ENCODE measurements around the gene SPACA7. TPM values are rescaled to one million over a fixed set of nuclear protein-coding genes. Genes with fewer than 3 reads are reported as not detected.

Gene SPACA7
- total RNA-seq, 1 experiment from 2014 or later = not detected

DNA sequence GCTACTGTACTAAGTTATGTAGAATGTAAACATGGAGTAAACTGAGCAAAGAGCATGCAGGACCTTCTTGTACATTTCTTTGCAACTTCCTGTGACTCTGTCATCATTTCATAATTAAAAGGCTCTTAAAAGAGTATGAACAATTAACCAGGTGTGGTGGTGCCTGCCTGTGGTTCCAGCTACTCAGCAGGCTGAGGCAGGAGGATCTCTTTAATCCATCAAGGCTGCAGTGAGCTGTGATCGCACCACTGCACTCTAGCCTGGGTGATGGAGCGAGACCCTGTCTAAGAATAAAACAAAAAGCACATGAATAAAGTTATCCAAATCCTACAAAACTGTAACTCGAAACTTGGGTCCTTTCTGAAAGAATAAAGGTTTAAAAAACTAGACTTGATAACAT, 5.8 kb upstream of the SPACA7 start (continued):
- no peak for TF ChIP-seq ZFX (IDR thresholded peaks at IDR 0.05)
- no peak for TF ChIP-seq TCF7L2 (IDR thresholded peaks at IDR 0.05; ENCODE audit: borderline replicate concordance, extremely low read depth, insufficient read depth, insufficient read length)

DNA sequence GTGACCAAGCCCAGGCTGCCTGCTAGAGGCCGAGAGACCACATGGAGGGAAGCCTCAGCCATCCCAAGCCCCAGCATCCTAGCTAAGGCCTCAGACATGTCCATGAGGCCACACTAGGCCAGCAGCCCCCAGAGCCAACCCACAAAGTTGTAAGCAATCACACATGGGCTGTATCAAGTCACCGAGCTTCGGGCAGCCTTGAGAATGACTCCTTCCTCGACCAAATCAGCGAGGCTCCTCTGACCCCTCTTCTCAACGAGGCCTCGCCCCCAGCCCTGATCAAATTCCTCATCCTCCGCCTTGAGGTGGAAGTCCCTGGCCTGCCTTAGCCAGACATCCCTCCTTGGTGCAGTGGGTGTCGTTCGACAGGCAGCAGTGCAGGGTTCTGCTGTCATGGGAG, 1.9 kb upstream of the SPACA7 start:
- Histone ChIP-seq H3K4me1 (ENCODE audit: control insufficient read depth in 1 of 2, insufficient read depth in 2 of 2, low read length in 2 of 2) (no peaks in the 10 kb centered on the region), H4K20me1 (ENCODE audit: insufficient read depth) (no peaks in the 10 kb centered on the region), H3K9ac (ENCODE audit: low read length) (no peak overlapping the region), H3K9me3 (ENCODE audit: control insufficient read depth in 1 of 2, insufficient read depth in 1 of 2, low read depth in 1 of 2, low read length in 2 of 2) (no peaks in the 10 kb centered on the region), H3K4me2 (ENCODE audit: low read length) (no peak overlapping the region), H3K27ac (ENCODE audit: low read depth, low read length) (no peak overlapping the region), H3K27me3 (ENCODE audit: insufficient read depth, low read length) (peaks cover 24% of the 10 kb centered on the region), H3K79me2 (ENCODE audit: insufficient read depth, low read length) (no peaks in the 10 kb centered on the region), H3K36me3 (ENCODE audit: control insufficient read depth in 1 of 2, insufficient read depth in 2 of 2, low read length in 2 of 2) (no peaks in the 10 kb centered on the region), H3K9me2 (ENCODE audit: insufficient read depth) (no peaks in the 10 kb centered on the region), H2AFZ (ENCODE audit: low read depth, low read length, poor library complexity, severe bottlenecking) (no peak overlapping the region), H3K4me3 (replicated peaks in 1 of 2; ENCODE audit: low read depth in 1 of 2, low read length in 2 of 2) (no peak overlapping the region)
- BruUV-seq (replicated peaks) = no TSS peak
- POLR2A ChIA-PET = no interaction called here
- intact Hi-C loops (cut with micrococcal nuclease) = no loop called here
- TF ChIP-seq MAX (IDR thresholded peaks at IDR 0.05) = no peak
- DNase-seq (ENCODE audit: low read depth, low spot score) (no peak), ATAC-seq (no peak)
- CTCF ChIA-PET = no interaction called here
- RAD21 ChIA-PET (ENCODE audit: low non-redundant PET in 1 of 2, low total read pairs in 2 of 2, uncharacterized antibody in 2 of 2, unreplicated experiment in 2 of 2) = no interaction called here

- ATAC-seq (no peak), DNase-seq (ENCODE audit: low read depth, low spot score) (no peak)
- H3K79me2 ChIP-seq (ENCODE audit: insufficient read depth, low read length) = no peaks in the 10 kb centered on the region
- H3K9me2 ChIP-seq (ENCODE audit: insufficient read depth) = no peaks in the 10 kb centered on the region
- H3K27me3 ChIP-seq (ENCODE audit: insufficient read depth, low read length) = no peaks in the 10 kb centered on the region
- ChIA-PET CTCF (no interaction called here), RAD21 (ENCODE audit: low non-redundant PET in 1 of 2, low total read pairs in 2 of 2, uncharacterized antibody in 2 of 2, unreplicated experiment in 2 of 2) (no interaction called here), POLR2A (no interaction called here)
- H3K9me3 ChIP-seq (ENCODE audit: control insufficient read depth in 1 of 2, insufficient read depth in 1 of 2, low read depth in 1 of 2, low read length in 2 of 2) = no peaks in the 10 kb centered on the region
- H3K27ac ChIP-seq (ENCODE audit: low read depth, low read length) = no peak overlapping the region
- H2AFZ ChIP-seq (ENCODE audit: low read depth, low read length, poor library complexity, severe bottlenecking) = no peak overlapping the region
- H3K9ac ChIP-seq (ENCODE audit: low read length) = no peak overlapping the region
- no peaks in the 10 kb centered on the region; a peak in 1 of 4 replicates for H3K4me1 ChIP-seq (ENCODE audit: control insufficient read depth in 1 of 2, insufficient read depth in 2 of 2, low read length in 2 of 2)
- no TSS peak for BruUV-seq (replicated peaks)
- no peaks in the 10 kb centered on the region for H3K36me3 ChIP-seq (ENCODE audit: control insufficient read depth in 1 of 2, insufficient read depth in 2 of 2, low read length in 2 of 2)
- no peak overlapping the region for H3K4me3 ChIP-seq (replicated peaks in 1 of 2; ENCODE audit: low read depth in 1 of 2, low read length in 2 of 2)
- no peaks in the 10 kb centered on the region for H4K20me1 ChIP-seq (ENCODE audit: insufficient read depth)
- H3K4me2 ChIP-seq (ENCODE audit: low read length) = no peak overlapping the region
- intact Hi-C loops (cut with micrococcal nuclease) = no loop called here
- TF ChIP-seq SIN3A (IDR thresholded peaks at IDR 0.05; ENCODE audit: low read depth) = no peak
- TF ChIP-seq POLR2AphosphoS5 (IDR thresholded peaks at IDR 0.05; ENCODE audit: low read depth, low read length) = no peak
- TF ChIP-seq EZH2 (IDR thresholded peaks at IDR 0.05) = no peak
- TF ChIP-seq FOSL1 (IDR thresholded peaks at IDR 0.05; ENCODE audit: low read depth) = no peak
- TF ChIP-seq CTCF (IDR thresholded peaks at IDR 0.05 in 2 of 3, conservative IDR thresholded peaks at IDR 0.05 in 1 of 3; ENCODE audit: borderline replicate concordance in 1 of 3, insufficient read depth in 1 of 3, low read depth in 2 of 3, low read length in 2 of 3) = no peak
- TF ChIP-seq JUND (IDR thresholded peaks at IDR 0.05) = no peak
- TF ChIP-seq YY1 (IDR thresholded peaks at IDR 0.05; ENCODE audit: extremely low read depth, insufficient replicate concordance, low read depth, low read length) = no peak
- TF ChIP-seq, protein P1, sequence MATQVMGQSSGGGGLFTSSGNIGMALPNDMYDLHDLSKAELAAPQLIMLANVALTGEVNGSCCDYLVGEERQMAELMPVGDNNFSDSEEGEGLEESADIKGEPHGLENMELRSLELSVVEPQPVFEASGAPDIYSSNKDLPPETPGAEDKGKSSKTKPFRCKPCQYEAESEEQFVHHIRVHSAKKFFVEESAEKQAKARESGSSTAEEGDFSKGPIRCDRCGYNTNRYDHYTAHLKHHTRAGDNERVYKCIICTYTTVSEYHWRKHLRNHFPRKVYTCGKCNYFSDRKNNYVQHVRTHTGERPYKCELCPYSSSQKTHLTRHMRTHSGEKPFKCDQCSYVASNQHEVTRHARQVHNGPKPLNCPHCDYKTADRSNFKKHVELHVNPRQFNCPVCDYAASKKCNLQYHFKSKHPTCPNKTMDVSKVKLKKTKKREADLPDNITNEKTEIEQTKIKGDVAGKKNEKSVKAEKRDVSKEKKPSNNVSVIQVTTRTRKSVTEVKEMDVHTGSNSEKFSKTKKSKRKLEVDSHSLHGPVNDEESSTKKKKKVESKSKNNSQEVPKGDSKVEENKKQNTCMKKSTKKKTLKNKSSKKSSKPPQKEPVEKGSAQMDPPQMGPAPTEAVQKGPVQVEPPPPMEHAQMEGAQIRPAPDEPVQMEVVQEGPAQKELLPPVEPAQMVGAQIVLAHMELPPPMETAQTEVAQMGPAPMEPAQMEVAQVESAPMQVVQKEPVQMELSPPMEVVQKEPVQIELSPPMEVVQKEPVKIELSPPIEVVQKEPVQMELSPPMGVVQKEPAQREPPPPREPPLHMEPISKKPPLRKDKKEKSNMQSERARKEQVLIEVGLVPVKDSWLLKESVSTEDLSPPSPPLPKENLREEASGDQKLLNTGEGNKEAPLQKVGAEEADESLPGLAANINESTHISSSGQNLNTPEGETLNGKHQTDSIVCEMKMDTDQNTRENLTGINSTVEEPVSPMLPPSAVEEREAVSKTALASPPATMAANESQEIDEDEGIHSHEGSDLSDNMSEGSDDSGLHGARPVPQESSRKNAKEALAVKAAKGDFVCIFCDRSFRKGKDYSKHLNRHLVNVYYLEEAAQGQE (IDR thresholded peaks at IDR 0.05; ENCODE audit: low read depth) = no peak
- no peak for TF ChIP-seq TCF7L2 (IDR thresholded peaks at IDR 0.05; ENCODE audit: borderline replicate concordance, extremely low read depth, insufficient read depth, insufficient read length)
- no peak for TF ChIP-seq EZH2phosphoT487 (IDR thresholded peaks at IDR 0.05; ENCODE audit: borderline replicate concordance)
- no peak for TF ChIP-seq EGR1 (IDR thresholded peaks at IDR 0.05; ENCODE audit: low read depth)
- no peak for TF ChIP-seq MAX (IDR thresholded peaks at IDR 0.05)
These were observed 15.6 kb downstream of the SPACA7 start for GRCh38 chr13:112391746-112392145.

All from HCT116 (cell line).